ENCODE measurements around the gene LAMTOR5.
"Not testable (repeated sequence)": the region's sequence is repeated elsewhere in the genome, so short reads cannot be mapped to it uniquely, and the experiment has no call there.

LAMTOR5 gene

DNA sequence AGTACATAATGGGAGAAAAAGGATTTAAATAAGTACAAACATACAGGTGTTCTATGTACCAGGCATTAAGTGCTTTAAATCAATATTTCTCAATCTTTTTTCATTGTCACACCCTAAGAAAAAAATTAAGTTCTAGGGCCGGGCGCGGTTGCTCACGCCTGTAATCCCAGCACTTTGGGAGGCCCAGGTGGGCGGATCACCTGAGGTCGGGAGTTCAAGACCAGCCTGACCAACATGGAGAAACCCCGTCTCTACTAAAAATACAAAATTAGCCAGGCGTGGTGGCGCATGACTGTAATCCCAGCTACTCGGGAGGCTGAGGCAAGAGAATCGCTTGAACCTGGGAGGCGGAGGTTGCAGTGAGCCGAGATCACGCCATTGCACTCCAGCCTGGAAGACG lies 1.1 kb downstream of the LAMTOR5 start:
- Histone ChIP-seq H3K4me1 (ENCODE audit: control insufficient read depth, insufficient read depth, low read length) (peaks cover 11% of the 10 kb centered on the region), H3K4me2 (ENCODE audit: low read length) (peak overlapping the region; percentile 95), H3K9ac (ENCODE audit: low read depth, low read length) (peak overlapping the region; percentile 98), H3K36me3 (ENCODE audit: insufficient read depth, low read length) (peaks cover 32% of the 10 kb centered on the region), H3K4me3 (ENCODE audit: low read length) (peak overlapping the region; percentile 94)
- H3K9me3 ChIP-seq (replicated peaks; ENCODE audit: low read length); H3K27me3 ChIP-seq (ENCODE audit: control insufficient read depth, insufficient read depth, low read length): not testable (repeated sequence)

GRCh38 chr1:110404401-110404800 lies 3.1 kb downstream of the LAMTOR5 start:
- H3K4me1 ChIP-seq (ENCODE audit: control insufficient read depth, insufficient read depth, low read length), result peaks cover 11% of the 10 kb centered on the region
- H3K9ac ChIP-seq (ENCODE audit: low read depth, low read length), result no peak overlapping the region
- H3K9me3 ChIP-seq (replicated peaks; ENCODE audit: low read length), result no peaks in the 10 kb centered on the region
- no peak overlapping the region for H3K4me3 ChIP-seq (ENCODE audit: low read length)
- peaks cover 44% of the 10 kb centered on the region for H3K36me3 ChIP-seq (ENCODE audit: insufficient read depth, low read length)
- H3K27me3 ChIP-seq (ENCODE audit: control insufficient read depth, insufficient read depth, low read length), result no peaks in the 10 kb centered on the region
- H3K4me2 ChIP-seq (ENCODE audit: low read length), result no peak overlapping the region

- H3K27me3 ChIP-seq (ENCODE audit: control insufficient read depth, insufficient read depth, low read length), result no peaks in the 10 kb centered on the region
- no peak overlapping the region for H3K4me3 ChIP-seq (ENCODE audit: low read length)
- peaks cover 11% of the 10 kb centered on the region for H3K4me1 ChIP-seq (ENCODE audit: control insufficient read depth, insufficient read depth, low read length)
- H3K9me3 ChIP-seq (replicated peaks; ENCODE audit: low read length), result no peaks in the 10 kb centered on the region
- no peak overlapping the region for H3K4me2 ChIP-seq (ENCODE audit: low read length)
- peaks cover 44% of the 10 kb centered on the region for H3K36me3 ChIP-seq (ENCODE audit: insufficient read depth, low read length)
- H3K9ac ChIP-seq (ENCODE audit: low read depth, low read length), result no peak overlapping the region
Observed at GRCh38 chr1:110403805-110404204, 3.7 kb downstream of the LAMTOR5 start.

GRCh38 chr1:110396259-110396958 lies 11.1 kb downstream of the LAMTOR5 start:
- not testable (repeated sequence) for H3K4me2 ChIP-seq (ENCODE audit: low read length); H3K27me3 ChIP-seq (ENCODE audit: control insufficient read depth, insufficient read depth, low read length); H3K4me3 ChIP-seq (ENCODE audit: low read length); H3K9ac ChIP-seq (ENCODE audit: low read depth, low read length); H3K9me3 ChIP-seq (replicated peaks; ENCODE audit: low read length)
- H3K36me3 ChIP-seq (ENCODE audit: insufficient read depth, low read length), result peaks cover 12% of the 10 kb centered on the region
- H3K4me1 ChIP-seq (ENCODE audit: control insufficient read depth, insufficient read depth, low read length), result peaks cover 21% of the 10 kb centered on the region

- Histone ChIP-seq H3K9ac (ENCODE audit: low read depth, low read length) (no peak overlapping the region), H3K36me3 (ENCODE audit: insufficient read depth, low read length) (no peaks in the 10 kb centered on the region), H3K27me3 (ENCODE audit: control insufficient read depth, insufficient read depth, low read length) (no peaks in the 10 kb centered on the region), H3K4me2 (ENCODE audit: low read length) (peak overlapping the region; percentile 49), H3K9me3 (replicated peaks; ENCODE audit: low read length) (no peaks in the 10 kb centered on the region), H3K4me3 (ENCODE audit: low read length) (no peak overlapping the region), H3K4me1 (ENCODE audit: control insufficient read depth, insufficient read depth, low read length) (peaks cover 37% of the 10 kb centered on the region)
Observed at GRCh38 chr1:110394493-110394820, 13.0 kb downstream of the LAMTOR5 start.

- H3K9me3 ChIP-seq (replicated peaks; ENCODE audit: low read length), result no peaks in the 10 kb centered on the region
- no peak overlapping the region for H3K9ac ChIP-seq (ENCODE audit: low read depth, low read length)
- peak overlapping the region; percentile 3 for H3K4me3 ChIP-seq (ENCODE audit: low read length)
- no peaks in the 10 kb centered on the region for H3K27me3 ChIP-seq (ENCODE audit: control insufficient read depth, insufficient read depth, low read length)
- peak overlapping the region; percentile 49 for H3K4me2 ChIP-seq (ENCODE audit: low read length)
- no peaks in the 10 kb centered on the region for H3K36me3 ChIP-seq (ENCODE audit: insufficient read depth, low read length)
- peaks cover 37% of the 10 kb centered on the region for H3K4me1 ChIP-seq (ENCODE audit: control insufficient read depth, insufficient read depth, low read length)
Observed at GRCh38 chr1:110393691-110394492, 13.6 kb downstream of the LAMTOR5 start.

DNA sequence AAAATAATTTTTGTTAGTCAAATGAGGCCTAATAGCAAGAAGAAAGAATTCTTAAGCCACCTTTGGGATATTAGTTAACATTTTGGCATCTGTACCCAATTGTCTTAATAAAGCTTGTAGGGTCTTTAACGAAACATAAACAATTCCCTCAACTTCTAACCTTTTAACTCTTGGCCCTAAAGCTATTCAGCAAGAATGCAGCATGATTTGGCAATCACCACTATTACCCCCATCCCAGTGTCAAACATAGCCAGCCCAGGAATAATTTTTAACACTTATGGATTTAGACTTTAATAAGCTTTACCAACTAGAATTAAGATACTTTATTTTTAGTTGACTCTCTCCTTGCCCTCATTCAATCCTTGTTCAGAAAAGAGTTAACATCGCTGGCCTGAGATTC lies 14.2 kb downstream of the LAMTOR5 start:
- no peaks in the 10 kb centered on the region for H3K36me3 ChIP-seq (ENCODE audit: insufficient read depth, low read length)
- H3K4me1 ChIP-seq (ENCODE audit: control insufficient read depth, insufficient read depth, low read length), result peaks cover 37% of the 10 kb centered on the region
- peak overlapping the region; percentile 49 for H3K4me2 ChIP-seq (ENCODE audit: low read length)
- peak overlapping the region; percentile 3 for H3K4me3 ChIP-seq (ENCODE audit: low read length)
- no peaks in the 10 kb centered on the region for H3K9me3 ChIP-seq (replicated peaks; ENCODE audit: low read length)
- no peaks in the 10 kb centered on the region for H3K27me3 ChIP-seq (ENCODE audit: control insufficient read depth, insufficient read depth, low read length)
- H3K9ac ChIP-seq (ENCODE audit: low read depth, low read length), result no peak overlapping the region

DNA sequence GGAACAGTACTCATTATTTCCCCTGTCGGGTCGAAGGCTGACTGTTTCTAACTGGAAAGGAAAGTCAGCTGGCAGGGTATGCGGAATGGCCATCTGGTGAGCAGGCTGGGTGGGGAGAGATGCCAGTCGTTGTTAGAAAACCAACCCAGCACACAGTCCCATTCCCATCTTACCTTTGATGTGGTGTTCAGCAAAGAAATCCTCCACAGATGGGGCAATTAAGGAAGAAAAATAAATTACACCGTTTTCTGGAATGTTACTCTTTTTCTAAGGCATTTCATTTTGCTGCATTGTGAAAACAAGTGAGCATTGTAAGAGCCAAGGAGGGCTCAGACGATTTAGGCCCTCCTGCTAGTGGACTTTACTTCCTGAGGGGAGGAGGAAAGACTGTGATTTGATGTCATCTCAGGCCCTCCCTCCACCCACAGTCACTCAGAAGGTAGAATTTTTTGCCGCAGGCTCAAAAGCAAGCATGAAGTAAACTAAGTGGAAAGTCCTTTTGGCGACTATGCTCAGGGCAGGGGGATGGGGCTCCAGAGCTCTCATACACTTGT lies 16.7 kb downstream of the LAMTOR5 start, which contains the start of gene SLC16A4:
SLC16A4 (minus strand) TSS at position 335 of the 554 bp plus-strand sequence. CDS start 1,703 bp downstream, outside the sequence.
- Histone ChIP-seq H3K36me3 (ENCODE audit: insufficient read depth, low read length) (no peaks in the 10 kb centered on the region), H3K4me2 (ENCODE audit: low read length) (peak within 1 kb of the TSS; percentile 67), H3K4me1 (ENCODE audit: control insufficient read depth, insufficient read depth, low read length) (peaks cover 37% of the 10 kb centered on the region), H3K9me3 (replicated peaks; ENCODE audit: low read length) (no peaks in the 10 kb centered on the region), H3K9ac (ENCODE audit: low read depth, low read length) (peak within 1 kb of the TSS; percentile 37), H3K27me3 (ENCODE audit: control insufficient read depth, insufficient read depth, low read length) (no peaks in the 10 kb centered on the region), H3K4me3 (ENCODE audit: low read length) (peak within 1 kb of the TSS; percentile 41)

DNA sequence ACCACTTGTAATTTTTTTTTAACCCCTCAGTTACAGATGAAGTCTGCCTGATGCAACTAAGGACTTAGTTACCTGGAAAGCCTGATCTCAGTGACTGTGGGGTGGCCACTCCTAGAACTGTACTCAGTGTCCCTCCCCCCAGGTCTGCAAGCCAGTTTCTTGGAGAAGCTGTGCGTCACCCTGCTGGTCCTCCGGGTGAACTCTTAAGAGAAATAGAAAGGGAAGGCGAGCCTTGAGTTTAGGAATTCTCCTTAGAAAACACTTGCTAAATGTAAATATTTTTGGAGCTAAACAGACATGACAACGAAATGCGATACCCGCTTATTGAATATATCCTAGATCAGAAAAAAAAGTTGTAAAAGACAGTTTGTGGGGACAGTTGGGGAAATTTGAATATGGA lies 17.4 kb downstream of the LAMTOR5 start:
- Histone ChIP-seq H3K27me3 (ENCODE audit: control insufficient read depth, insufficient read depth, low read length) (no peaks in the 10 kb centered on the region), H3K4me1 (ENCODE audit: control insufficient read depth, insufficient read depth, low read length) (peaks cover 37% of the 10 kb centered on the region), H3K9me3 (replicated peaks; ENCODE audit: low read length) (no peaks in the 10 kb centered on the region), H3K36me3 (ENCODE audit: insufficient read depth, low read length) (no peaks in the 10 kb centered on the region), H3K4me2 (ENCODE audit: low read length) (peak overlapping the region; percentile 67), H3K4me3 (ENCODE audit: low read length) (peak overlapping the region; percentile 41), H3K9ac (ENCODE audit: low read depth, low read length) (peak overlapping the region; percentile 37)

DNA sequence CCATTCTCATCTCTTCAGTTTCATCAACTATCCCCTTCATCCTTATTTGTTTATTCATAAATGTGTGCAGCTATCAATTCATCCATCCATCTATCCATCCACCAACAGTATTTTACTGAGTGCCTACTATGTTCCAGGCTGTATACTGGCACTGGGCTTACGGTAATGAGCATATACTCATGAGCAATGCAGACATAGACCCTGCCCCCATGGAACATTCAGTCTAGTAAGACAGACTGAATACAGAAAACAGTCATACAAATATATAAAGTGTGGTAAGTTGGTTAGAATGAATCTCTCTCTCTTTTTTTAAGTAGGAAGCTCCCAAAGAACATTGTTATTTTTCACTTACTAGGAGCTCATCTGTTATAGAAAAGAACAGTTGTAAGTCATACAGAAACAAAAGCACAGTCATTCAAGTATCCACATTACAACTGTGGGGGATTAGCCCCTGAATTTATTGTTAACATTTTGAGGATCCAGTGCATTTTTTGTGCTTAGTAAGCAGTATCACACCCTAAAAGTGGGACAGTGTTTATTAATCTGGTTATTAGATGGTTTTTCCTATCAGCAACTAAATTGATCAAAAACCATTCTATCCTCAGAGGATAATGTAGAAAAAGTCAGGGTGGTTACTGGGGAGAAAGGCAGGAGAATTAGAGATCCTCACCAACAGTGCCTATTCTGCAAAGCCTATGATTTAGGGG lies 20.3 kb downstream of the LAMTOR5 start:
- Histone ChIP-seq H3K4me2 (ENCODE audit: low read length) (no peak overlapping the region), H3K9ac (ENCODE audit: low read depth, low read length) (no peak overlapping the region), H3K4me1 (ENCODE audit: control insufficient read depth, insufficient read depth, low read length) (peaks cover 21% of the 10 kb centered on the region), H3K9me3 (replicated peaks; ENCODE audit: low read length) (no peaks in the 10 kb centered on the region), H3K27me3 (ENCODE audit: control insufficient read depth, insufficient read depth, low read length) (no peaks in the 10 kb centered on the region), H3K36me3 (ENCODE audit: insufficient read depth, low read length) (peaks cover 4% of the 10 kb centered on the region), H3K4me3 (ENCODE audit: low read length) (no peak overlapping the region)

DNA sequence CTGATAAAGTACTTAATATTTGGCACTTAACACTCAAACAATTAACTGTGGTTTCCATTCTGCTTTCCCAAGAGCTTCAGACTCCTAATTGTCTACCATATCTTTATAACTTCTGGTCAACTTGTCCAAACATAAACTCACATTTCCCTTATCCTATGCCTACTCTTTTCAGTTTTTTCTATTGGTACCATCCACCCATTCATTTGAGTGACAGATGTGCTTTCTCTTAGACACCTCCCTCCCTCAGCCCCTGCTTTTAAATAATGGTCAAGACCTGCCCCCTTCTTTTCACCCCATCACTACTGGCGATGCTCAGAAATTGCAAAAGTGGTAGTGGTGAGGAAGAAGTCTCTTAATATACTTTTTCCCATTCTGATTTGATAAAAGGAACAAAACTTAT lies 22.1 kb downstream of the LAMTOR5 start:
- peaks cover 4% of the 10 kb centered on the region for H3K36me3 ChIP-seq (ENCODE audit: insufficient read depth, low read length)
- H3K4me1 ChIP-seq (ENCODE audit: control insufficient read depth, insufficient read depth, low read length), result peaks cover 12% of the 10 kb centered on the region
- H3K4me2 ChIP-seq (ENCODE audit: low read length), result no peak overlapping the region
- no peak overlapping the region for H3K4me3 ChIP-seq (ENCODE audit: low read length)
- H3K9ac ChIP-seq (ENCODE audit: low read depth, low read length), result no peak overlapping the region
- no peaks in the 10 kb centered on the region for H3K27me3 ChIP-seq (ENCODE audit: control insufficient read depth, insufficient read depth, low read length)
- H3K9me3 ChIP-seq (replicated peaks; ENCODE audit: low read length), result no peaks in the 10 kb centered on the region
